ENCODE measurements around the gene SLC27A1.
A peak's percentile ranks its signal among the peaks of the same experiment; 100 is the strongest.

Gene SLC27A1

DNA sequence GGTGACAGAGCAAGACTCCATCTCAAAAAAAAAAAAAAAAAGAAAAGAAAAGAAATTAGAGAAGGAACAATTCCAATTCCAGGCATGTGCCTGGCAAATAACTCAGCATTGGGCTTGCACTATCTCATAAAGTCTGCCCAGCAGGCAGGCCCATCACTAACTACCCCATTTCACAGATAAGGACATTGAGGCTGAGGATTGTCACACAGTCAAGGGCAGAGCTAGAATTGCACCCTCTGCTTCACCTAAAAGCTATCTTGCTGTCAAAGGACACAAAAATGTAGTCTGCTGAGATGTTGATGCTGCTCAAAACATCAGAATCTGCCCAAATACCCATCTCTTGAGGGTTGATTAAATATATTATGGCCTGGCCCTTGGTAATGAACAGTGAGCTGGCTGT lies 64.4 kb downstream of the SLC27A1 start:
- no peak overlapping the region for H3K4me3 ChIP-seq (ENCODE audit: low read depth, low read length)
- TF ChIP-seq, protein P1, sequence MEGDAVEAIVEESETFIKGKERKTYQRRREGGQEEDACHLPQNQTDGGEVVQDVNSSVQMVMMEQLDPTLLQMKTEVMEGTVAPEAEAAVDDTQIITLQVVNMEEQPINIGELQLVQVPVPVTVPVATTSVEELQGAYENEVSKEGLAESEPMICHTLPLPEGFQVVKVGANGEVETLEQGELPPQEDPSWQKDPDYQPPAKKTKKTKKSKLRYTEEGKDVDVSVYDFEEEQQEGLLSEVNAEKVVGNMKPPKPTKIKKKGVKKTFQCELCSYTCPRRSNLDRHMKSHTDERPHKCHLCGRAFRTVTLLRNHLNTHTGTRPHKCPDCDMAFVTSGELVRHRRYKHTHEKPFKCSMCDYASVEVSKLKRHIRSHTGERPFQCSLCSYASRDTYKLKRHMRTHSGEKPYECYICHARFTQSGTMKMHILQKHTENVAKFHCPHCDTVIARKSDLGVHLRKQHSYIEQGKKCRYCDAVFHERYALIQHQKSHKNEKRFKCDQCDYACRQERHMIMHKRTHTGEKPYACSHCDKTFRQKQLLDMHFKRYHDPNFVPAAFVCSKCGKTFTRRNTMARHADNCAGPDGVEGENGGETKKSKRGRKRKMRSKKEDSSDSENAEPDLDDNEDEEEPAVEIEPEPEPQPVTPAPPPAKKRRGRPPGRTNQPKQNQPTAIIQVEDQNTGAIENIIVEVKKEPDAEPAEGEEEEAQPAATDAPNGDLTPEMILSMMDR (IDR thresholded peaks at IDR 0.05; ENCODE audit: control insufficient read depth, extremely low read depth, insufficient read depth), result no peak
- DNase-seq (ENCODE audit: low read depth), result no peak

DNA sequence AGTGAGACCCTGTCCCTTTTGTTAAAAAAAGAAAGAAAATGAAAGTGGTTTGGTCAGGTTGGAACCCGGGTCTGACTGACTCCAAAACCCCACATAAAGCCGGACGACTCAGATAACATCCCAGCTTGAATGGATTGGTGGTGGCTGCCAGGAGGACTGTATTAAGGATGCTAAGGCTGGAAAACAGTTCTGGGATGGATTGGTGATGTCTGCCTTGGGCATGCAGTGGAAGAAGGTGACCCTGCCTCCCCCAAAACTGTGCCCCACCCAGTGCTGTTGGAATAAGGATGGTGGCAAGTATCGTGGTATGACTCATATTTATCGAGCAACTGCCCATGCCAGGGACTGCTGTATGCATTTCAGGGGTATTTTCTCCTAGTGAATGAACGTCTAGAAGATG lies 66.6 kb downstream of the SLC27A1 start:
- DNase-seq (ENCODE audit: low read depth), result no peak

DNA sequence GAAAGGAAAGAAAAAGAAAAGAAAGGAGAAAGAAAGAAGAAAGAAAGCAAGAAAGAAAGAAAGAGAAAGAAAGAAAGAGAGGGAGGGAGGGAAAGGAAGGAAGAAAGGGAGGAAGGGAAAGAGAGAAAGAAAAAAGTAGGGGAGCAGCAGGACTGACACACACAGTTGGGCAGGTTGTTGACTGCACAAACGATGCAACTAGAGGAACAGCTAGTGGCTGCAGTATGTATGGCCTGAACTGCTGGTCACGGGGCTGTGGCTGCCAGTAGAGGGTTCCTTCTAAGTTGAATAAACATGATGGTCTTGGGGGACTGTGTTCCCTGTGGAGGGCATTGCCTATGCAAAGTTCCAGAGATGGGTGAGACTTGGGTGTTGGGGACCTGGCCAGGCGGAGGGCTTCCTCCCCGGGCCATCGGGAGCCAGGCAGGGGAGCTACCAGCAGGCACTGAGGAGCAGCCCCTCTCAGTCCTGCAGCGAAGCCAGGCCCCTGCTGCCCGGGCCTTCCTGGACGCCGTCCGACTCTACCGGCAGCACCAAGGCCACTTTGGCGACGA lies 68.4 kb downstream of the SLC27A1 start:
- peak overlapping the region; percentile 46 for H3K4me3 ChIP-seq (ENCODE audit: low read depth, low read length)
- DNase-seq (ENCODE audit: low read depth), result no peak
- TF ChIP-seq, protein P1 (IDR thresholded peaks at IDR 0.05; ENCODE audit: control insufficient read depth, extremely low read depth, insufficient read depth), result no peak

More for the DNA sequence above, 66.6 kb downstream of the SLC27A1 start:
- TF ChIP-seq, protein P1 (IDR thresholded peaks at IDR 0.05; ENCODE audit: control insufficient read depth, extremely low read depth, insufficient read depth), result no peak
- H3K4me3 ChIP-seq (ENCODE audit: low read depth, low read length), result no peak overlapping the region

DNA sequence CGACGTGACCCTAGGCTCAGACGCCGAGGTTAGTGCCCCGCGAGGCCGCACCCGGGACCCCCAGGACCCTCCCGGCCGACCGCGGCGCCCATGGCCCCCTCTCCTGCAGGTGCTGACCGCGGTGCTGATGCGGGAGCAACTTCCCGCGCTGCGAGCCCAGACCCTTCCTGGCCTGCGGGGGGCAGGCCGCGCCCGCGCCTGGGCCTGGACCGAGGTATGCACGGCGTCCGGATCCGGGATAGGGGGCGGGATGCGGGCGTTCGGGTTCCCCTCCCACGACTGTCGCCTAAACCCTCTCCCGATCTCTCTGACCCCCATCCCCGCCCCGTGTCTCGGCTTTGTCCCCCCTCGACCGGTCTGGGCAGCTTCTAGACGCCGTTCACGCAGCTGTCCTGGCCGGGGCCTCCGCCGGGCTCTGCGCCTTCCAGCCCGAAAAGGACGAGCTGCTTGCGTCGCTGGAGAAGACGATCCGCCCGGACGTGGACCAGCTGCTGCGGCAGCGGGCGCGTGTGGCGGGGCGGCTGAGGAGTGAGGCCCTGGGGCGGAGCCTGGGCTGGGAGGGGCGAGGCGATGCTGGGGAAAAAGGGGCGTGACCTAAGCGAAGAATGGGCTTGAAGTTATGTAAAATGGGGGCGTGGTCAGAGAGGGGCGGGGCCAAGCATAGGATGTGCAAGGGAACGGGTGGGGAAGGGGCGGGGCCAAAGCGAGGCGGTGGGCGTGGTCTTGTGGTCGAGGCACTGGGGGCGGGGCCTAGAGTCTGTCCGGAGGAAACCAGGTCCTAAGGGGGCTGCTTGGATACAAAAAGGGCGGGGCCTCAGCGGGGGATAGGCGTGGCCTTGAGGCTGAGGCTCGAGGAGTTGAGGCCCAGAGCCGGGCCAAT lies 69.2 kb downstream of the SLC27A1 start:
- peak; percentile 67 for DNase-seq (ENCODE audit: low read depth)
- H3K4me3 ChIP-seq (ENCODE audit: low read depth, low read length), result peak overlapping the region; percentile 46
- TF ChIP-seq, protein P1 (IDR thresholded peaks at IDR 0.05; ENCODE audit: control insufficient read depth, extremely low read depth, insufficient read depth), result peak; percentile 24; the same call in 1 of the 2 replicates

DNA sequence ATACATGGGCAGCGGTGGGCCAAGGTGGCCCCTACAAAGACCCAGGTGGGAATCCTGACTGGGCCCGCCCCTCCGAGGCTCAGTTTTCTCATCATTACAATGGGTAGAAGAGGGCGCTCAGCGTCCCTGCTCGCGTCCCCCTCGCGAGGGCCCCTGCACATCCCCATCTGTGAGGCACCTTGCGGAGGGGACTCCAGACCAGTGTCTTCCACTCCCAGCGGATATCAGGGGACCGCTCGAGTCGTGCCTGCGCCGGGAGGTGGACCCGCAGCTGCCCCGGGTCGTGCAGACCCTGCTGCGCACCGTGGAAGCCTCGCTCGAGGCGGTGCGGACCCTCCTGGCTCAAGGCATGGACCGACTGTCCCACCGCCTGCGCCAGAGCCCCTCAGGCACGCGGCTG lies 69.8 kb downstream of the SLC27A1 start:
- H3K4me3 ChIP-seq (ENCODE audit: low read depth, low read length), result no peak overlapping the region
- DNase-seq (ENCODE audit: low read depth), result no peak
- TF ChIP-seq, protein P1 (IDR thresholded peaks at IDR 0.05; ENCODE audit: control insufficient read depth, extremely low read depth, insufficient read depth), result no peak

DNA sequence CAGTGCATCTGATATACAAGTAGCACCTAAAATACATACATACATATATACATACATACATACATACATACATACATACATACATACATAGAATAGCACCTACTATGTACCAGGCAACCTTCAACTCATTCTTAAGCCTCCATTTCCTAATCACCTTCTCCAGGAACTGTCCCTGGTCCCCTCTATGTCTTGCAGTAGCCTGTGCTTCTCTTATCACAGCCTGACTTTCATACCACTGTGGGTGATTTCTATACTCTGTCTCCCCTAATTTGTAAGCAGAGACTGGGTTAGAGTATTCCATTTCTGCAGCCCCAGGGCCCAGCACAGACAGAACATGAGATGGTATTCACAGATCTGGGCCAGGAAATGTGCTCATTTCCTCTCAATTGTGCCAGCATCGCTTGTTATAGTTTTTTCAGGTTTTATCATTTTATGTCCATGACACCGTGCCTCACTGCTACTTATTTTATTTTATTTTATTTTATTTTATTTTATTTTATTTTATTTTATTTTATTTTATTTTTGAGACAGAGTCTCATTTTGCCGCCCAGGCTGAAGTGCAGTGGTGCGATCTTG lies 70.9 kb downstream of the SLC27A1 start:
- TF ChIP-seq, protein P1 (IDR thresholded peaks at IDR 0.05; ENCODE audit: control insufficient read depth, extremely low read depth, insufficient read depth), result no peak
- no peak for DNase-seq (ENCODE audit: low read depth)

More for the DNA sequence above, 70.9 kb downstream of the SLC27A1 start:
- no peak overlapping the region for H3K4me3 ChIP-seq (ENCODE audit: low read depth, low read length)

All from LNCaP clone FGC (cell line).